CD4-positive, alpha-beta T cell treated with Interleukin-15 for 4 hours (primary cell): ENCODE results near the gene PLEKHA7.
"Not testable (repeated sequence)": the region's sequence is repeated elsewhere in the genome, so short reads cannot be mapped to it uniquely, and the experiment has no call there.

Experiments used
- DNase-seq: peaks from one replicate; pipeline ENCODE4 v3.0.0-alpha.2; 2020; ENCODE audit warnings: low spot score

The PLEKHA7 gene

DNA sequence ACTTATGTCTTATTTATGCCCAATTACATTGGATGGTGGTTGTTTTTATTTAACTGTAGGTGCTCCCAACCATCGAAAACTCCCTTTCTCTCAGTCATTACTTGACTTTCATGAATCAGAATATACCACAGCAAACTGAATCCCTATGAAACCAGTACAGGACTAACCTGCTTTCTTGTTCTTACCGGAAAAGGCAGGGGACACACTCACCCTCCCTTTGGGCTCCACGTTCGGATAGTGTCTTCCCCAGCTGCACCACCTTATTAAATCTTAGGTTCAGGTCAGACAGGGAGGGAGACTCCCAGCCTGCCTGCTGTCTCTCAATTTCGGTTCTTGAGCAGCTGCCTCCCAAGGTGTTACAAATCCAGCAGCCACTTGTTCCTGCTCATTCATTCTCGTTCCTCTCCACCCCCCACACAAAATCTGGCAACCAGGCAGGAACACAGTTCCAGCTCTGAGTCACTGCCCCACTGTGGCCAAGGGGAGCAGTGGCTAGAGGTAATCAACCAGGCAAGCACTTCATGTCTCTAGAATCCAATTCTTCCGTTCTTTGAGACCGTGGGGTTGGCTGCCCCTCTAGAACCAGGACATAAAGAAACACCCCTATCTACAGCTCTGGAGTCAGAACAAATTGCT, 133.0 kb downstream of the PLEKHA7 start:
- DNase-seq: no peak

DNA sequence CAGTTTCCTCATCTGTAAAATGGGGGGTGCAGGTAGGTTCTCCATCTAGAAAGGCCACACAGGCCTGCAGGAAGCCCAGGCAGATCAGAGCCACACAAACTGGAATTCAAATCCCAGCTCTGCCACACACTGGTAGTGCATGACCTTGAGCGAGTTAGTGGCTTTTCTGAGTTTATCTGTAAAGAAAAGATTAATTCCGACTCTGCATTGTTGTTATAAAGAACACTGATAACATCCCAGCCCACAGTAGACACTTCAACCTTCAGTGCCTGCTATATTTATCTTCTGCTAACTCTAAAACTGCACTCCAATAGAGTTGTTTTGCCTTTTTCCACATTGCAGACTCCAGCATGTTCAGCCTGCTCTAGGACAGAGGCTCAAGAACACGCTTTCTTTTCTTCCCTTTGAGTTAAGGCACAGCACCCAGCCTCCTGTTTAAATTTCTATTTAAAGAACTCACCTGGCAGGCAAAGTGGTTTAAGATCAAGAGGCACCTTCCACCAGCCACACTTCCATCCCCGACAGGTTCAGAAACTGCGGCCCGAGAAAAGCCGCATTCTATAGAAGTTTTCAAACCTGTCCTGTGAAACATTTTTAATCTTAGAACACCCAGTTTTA, 133.9 kb downstream of the PLEKHA7 start:
- no peak for DNase-seq

- DNase-seq: no peak
Observed at GRCh38 chr11:16879690-16880089, 134.5 kb downstream of the PLEKHA7 start.

DNA sequence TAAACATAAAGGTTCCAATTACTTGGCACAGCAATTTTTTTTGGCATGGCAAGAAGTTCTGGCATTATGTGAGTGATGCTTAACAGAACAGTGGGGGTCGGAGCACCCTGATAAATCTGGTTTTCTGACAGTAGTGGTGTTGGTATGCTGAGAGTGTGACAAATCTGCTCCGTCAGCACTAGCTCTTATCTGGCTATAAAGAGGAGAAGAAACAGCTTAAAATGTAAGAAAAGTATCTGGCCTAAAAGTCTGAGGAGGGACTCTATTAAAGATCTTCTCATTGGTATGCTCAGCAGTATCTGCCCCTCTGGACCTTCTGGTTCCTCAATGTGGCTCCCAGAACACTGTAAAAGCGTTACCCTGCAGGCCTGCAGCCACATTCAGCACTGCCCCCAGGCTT, 137.4 kb downstream of the PLEKHA7 start:
- no peak for DNase-seq

DNA sequence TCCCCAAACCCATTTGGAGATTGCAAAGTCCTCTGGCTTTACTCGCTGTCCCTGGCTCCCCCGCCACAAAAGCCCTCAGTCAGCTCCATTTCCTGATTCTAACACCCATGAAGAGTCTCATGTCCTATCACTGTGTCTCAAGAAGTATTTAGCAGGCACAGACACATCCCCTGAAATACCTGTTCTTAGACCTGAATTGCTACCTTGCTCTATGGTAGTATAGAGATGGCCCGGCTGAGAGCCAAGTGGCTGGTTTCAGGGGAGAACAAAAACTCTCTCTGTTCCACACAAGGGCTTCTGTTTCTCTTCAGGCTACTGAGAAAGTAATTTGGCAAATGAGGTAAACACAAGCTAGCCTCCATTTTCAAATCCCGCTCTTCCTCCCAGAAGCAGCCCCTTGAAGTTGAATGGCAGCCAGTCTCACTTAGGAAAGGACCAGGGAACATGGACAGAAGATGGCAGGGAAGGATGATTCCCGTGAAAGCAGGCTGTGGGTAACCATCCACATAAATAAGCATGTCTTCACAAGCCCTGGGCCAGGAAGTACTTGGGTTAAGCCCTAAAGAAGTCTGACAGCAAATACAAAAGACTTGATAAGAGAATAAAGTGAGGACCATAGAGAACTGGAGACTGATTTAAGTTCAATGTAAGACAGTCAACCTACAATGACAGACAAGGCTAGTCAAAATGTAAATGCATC, 138.0 kb downstream of the PLEKHA7 start:
- no peak for DNase-seq

GRCh38 chr11:16874275-16874975, 139.8 kb downstream of the PLEKHA7 start:
- DNase-seq: no peak

GRCh38 chr11:16873289-16873688, 140.9 kb downstream of the PLEKHA7 start:
- DNase-seq: no peak

DNA sequence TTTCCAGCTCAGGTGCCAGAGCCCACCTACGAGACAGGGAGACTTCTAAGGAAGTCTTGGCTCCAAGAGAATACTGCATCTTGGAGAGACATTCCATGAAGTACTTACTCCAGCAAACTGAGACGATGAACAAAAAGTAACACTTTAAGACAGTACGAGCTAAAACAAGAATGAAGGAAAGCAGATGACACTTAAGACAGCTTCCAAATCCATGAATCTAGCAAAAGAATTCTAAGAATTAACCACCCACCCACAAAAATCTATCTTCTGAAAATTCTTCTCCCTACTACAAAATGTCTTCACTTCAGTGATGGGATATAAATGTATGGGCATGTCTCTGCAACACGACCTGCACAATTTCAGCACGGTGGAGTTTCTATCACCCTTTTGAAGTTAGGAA, 142.8 kb downstream of the PLEKHA7 start:
- no peak for DNase-seq

DNA sequence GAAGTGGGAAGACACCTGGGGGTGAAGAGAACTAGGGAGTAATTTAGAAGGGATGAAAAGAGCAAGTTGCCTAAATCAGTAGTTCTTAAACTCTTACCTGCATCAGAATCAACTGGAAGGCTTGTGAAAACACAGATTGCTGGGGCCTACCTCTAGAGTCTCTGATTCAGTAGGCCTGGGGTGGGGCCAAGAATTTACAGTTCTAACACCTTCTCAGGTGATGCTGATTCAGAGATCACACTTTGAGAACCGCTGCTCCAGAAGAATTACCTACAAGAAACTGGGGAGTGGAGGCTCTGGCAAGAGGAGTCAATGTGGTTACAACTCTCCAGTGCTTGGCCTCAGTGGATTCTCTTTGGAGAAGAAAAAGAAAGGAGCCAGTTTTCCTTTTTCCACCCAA, 147.1 kb downstream of the PLEKHA7 start:
- no peak for DNase-seq

GRCh38 chr11:16864428-16864827, 149.8 kb downstream of the PLEKHA7 start:
- DNase-seq: not testable (repeated sequence)

DNA sequence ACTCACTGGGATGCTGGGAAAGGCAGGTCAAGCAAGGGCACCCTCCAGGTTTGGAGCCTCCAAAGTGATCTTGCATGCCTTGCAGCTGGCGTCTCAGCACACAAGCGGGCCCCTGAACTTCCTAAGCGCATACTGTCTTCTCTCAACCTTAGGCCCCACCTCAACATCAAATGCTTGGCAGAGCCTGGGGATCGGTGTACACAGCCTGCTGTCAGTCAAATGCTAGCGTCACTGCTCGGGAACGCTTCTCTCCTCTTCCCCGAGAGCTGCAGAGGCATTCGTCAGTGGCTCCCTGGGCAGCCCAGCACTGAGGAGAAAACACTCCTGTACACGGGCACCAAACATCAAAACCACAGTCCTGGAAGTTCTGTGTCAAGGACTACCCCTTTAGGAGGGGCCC, 150.8 kb downstream of the PLEKHA7 start:
- DNase-seq: no peak

GRCh38 chr11:16862726-16863125, 151.5 kb downstream of the PLEKHA7 start:
- DNase-seq: no peak

DNA sequence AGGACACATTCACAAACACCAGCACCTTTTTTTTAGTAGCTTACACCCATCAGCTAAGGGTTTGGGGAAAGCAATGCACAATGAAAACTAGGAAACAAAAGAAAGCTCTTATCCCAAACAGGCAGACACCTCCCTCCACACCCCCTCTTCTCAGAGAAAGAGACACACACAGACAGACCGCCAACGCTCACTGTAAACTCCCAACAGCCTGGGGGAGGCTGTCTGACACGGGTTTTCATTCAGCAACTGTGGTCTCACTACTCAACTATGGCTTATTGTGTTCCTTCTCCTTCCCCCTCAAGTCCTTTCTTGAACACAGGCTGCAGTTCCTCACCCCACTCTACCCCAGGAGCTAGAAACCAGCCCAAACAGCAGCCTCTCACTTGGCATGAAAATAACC, 152.4 kb downstream of the PLEKHA7 start:
- DNase-seq: no peak

DNA sequence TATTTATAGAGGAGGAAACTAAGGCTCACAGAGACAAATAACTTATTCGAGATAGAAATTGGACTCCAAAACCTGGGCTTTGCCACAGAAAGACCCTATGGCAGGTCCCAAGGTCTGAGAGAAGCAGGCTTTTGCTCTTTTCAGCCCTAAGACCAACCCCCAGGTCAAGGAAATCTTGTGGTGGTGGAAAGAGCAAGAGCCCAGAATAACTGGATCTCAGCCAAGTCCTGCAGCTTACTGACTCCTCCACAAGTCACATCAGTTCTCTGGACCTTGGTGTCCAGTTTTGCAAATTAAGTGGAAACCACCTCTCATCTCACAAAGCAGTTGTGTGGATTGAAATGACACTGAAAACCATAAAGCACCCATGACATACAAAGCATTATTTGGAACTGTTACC, 153.6 kb downstream of the PLEKHA7 start:
- no peak for DNase-seq

DNA sequence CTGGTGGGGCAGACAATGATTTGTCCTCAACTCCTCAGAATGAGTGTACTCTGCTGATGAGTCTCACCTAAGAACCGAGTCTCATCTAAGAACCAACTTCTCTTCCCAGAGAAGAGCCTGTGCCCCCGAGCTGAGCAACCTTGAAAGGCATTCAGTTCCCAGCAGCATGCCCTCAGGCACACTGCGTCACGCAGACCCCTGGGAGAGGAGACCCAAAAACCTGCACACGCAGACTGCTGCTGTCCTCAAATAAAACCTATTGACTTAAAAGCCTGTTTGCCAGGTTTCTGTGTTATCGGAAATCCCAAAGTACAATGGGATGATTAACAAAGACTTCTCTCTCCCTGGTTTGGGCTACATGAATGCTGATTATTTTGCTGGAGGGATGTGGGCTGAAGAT, 154.6 kb downstream of the PLEKHA7 start:
- DNase-seq: no peak

GRCh38 chr11:16857186-16857585, 157.0 kb downstream of the PLEKHA7 start:
- no peak for DNase-seq

DNA sequence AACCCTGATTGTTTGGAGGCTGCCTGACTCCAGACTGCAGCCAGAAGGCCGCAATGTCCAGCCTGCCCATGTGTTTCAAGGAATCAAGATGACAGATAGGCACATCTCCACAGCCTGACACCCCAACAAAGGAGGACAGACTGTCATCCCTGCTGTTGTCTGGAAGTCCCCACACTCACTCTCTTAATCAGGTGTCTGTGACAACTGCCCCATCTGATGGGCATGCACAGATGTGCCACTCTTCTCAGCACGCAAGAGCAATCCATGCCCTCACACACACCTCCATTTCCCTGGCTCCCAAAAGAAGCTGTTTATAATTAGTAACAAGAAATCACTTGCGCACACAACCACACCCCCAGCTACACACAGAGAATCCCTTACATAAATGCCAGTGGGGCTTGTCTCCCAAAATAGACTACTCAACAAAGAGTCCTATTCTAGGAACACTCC, 158.2 kb downstream of the PLEKHA7 start:
- no peak for DNase-seq

GRCh38 chr11:16854979-16855378, 159.2 kb downstream of the PLEKHA7 start:
- DNase-seq: no peak

DNA sequence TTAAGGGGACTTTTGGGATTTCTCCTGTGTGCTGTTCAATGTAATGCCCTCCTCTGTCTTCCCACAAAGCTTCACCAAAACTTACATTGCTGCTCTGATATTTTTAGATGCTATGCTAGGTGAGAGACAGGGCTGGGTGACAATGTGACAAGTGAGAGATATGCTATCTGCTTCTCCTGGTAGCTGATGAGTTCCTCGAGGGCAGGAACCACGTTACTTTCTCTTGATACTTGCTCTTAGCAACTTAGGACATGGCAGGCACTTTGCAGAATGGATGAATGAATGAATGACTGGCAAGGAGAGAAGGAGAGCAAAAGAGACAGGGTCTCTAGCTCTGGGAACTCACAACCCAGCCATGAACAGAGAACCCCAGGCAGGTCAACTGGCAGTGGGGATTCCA, 160.4 kb downstream of the PLEKHA7 start:
- DNase-seq: no peak

DNA sequence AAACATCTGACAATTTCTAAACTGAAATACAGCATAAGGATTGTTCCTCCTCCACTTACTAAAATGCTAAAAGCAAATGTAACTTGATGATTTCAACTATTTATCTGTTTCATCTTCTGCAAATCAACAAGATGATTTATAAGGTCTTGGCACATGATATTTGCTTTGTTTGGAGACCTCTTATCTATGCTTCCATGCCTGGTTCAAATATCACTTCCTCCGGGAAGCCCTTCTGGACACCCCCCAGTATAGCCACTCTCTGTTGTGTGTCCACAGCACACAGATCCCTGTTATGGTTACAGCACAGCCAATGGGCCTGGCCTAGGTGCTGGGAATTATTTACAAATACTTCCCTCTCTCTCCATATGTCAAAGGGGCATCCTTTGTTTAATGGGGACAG, 160.9 kb downstream of the PLEKHA7 start:
- DNase-seq: no peak

DNA sequence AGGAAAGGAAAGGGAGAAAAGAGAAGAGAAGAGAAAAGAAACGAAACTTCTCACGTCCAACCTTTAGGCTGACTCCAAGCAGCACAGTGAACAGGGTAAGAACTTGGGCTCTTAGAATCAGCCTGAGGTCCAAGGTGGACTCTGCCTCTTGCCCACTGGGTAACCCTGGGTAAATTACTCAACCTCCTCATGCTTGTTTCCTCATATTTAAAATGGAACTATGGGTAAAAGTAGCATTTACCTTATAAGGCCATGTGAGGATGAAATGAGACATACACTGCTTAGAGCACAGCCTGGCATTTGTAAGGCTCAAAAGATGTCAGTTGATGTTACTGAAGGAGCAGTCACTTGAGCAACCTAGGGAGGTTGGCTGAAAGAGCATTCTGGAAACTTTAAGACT, 167.9 kb downstream of the PLEKHA7 start:
- DNase-seq: no peak

GRCh38 chr11:16844268-16844771, 169.9 kb downstream of the PLEKHA7 start:
- DNase-seq: no peak

DNA sequence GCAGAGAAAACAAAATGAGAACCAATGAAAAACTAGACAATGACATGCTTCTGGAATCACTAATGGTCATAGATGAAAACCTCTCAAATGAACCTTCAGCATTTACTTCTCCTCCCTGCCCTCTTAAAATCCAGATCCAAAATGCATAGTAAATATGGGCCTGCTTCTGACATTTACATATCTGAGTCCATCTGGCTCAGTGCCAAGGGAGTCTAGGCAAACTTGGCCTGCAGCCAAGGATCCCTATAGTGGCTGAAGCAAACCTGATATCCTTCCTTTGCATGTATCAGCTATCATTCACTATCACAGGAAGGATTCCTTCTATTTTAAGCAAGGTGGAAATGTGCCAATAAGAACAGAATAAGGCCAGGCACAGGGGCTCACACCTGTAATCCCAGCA, 170.9 kb downstream of the PLEKHA7 start:
- DNase-seq: no peak
